HCT116 (cell line): Measurements from ENCODE around the gene RASGRF1. TPM values are rescaled to one million over a fixed set of nuclear protein-coding genes. Genes with fewer than 3 reads are reported as not detected.

Experiments
- ATAC-seq: fragments of 200-7000 bp; cut with Tn5 transposase; 2 replicates; pipeline ENCODE4 v1.9.1; 2020; ENCODE audit warnings: mild to moderate bottlenecking, moderate library complexity
- BruUV-seq: library from RNA; stranded (reverse); fragments of 400-500 nt; replicated peaks from 2 replicates; lab custom pipeline; 2021; lab: Mats Ljungman, UMichigan
- CTCF ChIA-PET: fragments of 300-600 bp; sonication (Branson Sonifier 250); formaldehyde crosslinking; loops from one replicate; lab custom pipeline; 2021; ENCODE audit warnings: antibody characterized with exemption; lab: Charles Lee
- POLR2A ChIA-PET: fragments of 300-600, 350-600 bp; sonication (Branson Sonifier 250); formaldehyde crosslinking; loops from one replicate; lab custom pipeline; 2021; ENCODE audit warnings: antibody characterized with exemption; lab: Charles Lee
- RAD21 ChIA-PET, 2 experiments: fragments of 300-600 bp; sonication (Branson Sonifier 250); formaldehyde crosslinking; loops; one replicate each; lab custom pipeline; 2023; ENCODE audit warnings: low total read pairs in 2 of 2; ENCODE audit not compliant: uncharacterized antibody in 2 of 2, unreplicated experiment in 2 of 2, low non-redundant PET in 1 of 2; lab: Charles Lee
- DNase-seq: peaks from one replicate; pipeline ENCODE4 v3.0.0-alpha.2; 2010; ENCODE audit warnings: low read depth, low spot score
- H2AFZ ChIP-seq: fragments of 200-600 bp; shearing (Covaris generic), sonication (generic); 2 replicates; pipeline ENCODE4 v1.6.1; 2017; ENCODE audit warnings: low read depth, mixed run types, mixed read lengths, antibody characterized with exemption, low read length; ENCODE audit not compliant: poor library complexity, severe bottlenecking
- H3K27ac ChIP-seq: 2 replicates; pipeline ENCODE4 v1.5.1; 2012; ENCODE audit warnings: low read depth, low read length
- H3K27me3 ChIP-seq: fragments of 200-600 bp; sonication (generic); 2 replicates; pipeline ENCODE4 v1.6.1; 2016; ENCODE audit warnings: mixed run types, low read length, mixed read lengths; ENCODE audit not compliant: insufficient read depth
- H3K36me3 ChIP-seq, 2 experiments: fragments of 200-500 bp in 1 of 2; fragments of 200-600 bp in 1 of 2; sonication (Bioruptor generic) in 1 of 2; sonication (generic) in 1 of 2; 2 replicates each; pipeline versions ENCODE4 v1.5.1 to v1.6.1; 2014 to 2016; ENCODE audit warnings: low read length in 2 of 2, inconsistent platforms in 1 of 2, mixed read lengths in 1 of 2, mixed run types in 1 of 2; ENCODE audit not compliant: insufficient read depth in 2 of 2, control insufficient read depth in 1 of 2
- H3K4me1 ChIP-seq, 2 experiments: fragments of 200-600 bp in 1 of 2; sonication (generic) in 1 of 2; 2 replicates each; pipeline versions ENCODE4 v1.5.1 to v1.6.1; 2012 to 2017; ENCODE audit warnings: low read length in 2 of 2, inconsistent platforms in 1 of 2, mild to moderate bottlenecking in 1 of 2, mixed read lengths in 1 of 2, mixed run types in 1 of 2, moderate library complexity in 1 of 2; ENCODE audit not compliant: insufficient read depth in 2 of 2, control insufficient read depth in 1 of 2
- H3K4me2 ChIP-seq: fragments of 200-600 bp; sonication (generic); 2 replicates; pipeline ENCODE4 v1.6.1; 2017; ENCODE audit warnings: mixed run types, low read length, mixed read lengths
- H3K4me3 ChIP-seq, 2 experiments: fragments of 200-600 bp in 1 of 2; sonication (generic) in 1 of 2; replicated peaks in 1 of 2; 2 replicates each; pipeline ENCODE4 v1.5.1; 2011 to 2016; ENCODE audit warnings: low read length in 2 of 2, control low read depth in 1 of 2, low read depth in 1 of 2, mild to moderate bottlenecking in 1 of 2, mixed read lengths in 1 of 2, mixed run types in 1 of 2
- H3K79me2 ChIP-seq: fragments of 200-600 bp; sonication (generic); 2 replicates; pipeline ENCODE4 v1.6.1; 2017; ENCODE audit warnings: mild to moderate bottlenecking, mixed run types, low read length, moderate library complexity, mixed read lengths; ENCODE audit not compliant: insufficient read depth
- H3K9ac ChIP-seq: fragments of 200-600 bp; sonication (generic); 2 replicates; pipeline ENCODE4 v1.6.1; 2016; ENCODE audit warnings: low read length, mixed read lengths
- H3K9me2 ChIP-seq: fragments of 200-600 bp; sonication (generic), shearing (Covaris generic); 2 replicates; pipeline ENCODE4 v1.6.1; 2017; ENCODE audit warnings: mixed run types, mild to moderate bottlenecking, moderate library complexity; ENCODE audit not compliant: insufficient read depth
- H3K9me3 ChIP-seq, 2 experiments: fragments of 200-500 bp in 1 of 2; fragments of 200-600 bp in 1 of 2; sonication (Bioruptor generic) in 1 of 2; sonication (generic) in 1 of 2; 2 replicates each; pipeline ENCODE4 v1.6.1; 2014 to 2017; ENCODE audit warnings: low read length in 2 of 2, mixed read lengths in 2 of 2, inconsistent platforms in 1 of 2, low read depth in 1 of 2, mild to moderate bottlenecking in 1 of 2, mixed run types in 1 of 2, moderate library complexity in 1 of 2; ENCODE audit not compliant: control insufficient read depth in 1 of 2, insufficient read depth in 1 of 2
- H4K20me1 ChIP-seq: fragments of 200-600 bp; sonication (generic), shearing (Covaris generic); 2 replicates; pipeline ENCODE4 v1.6.1; 2017; ENCODE audit warnings: mixed run types, mild to moderate bottlenecking, moderate library complexity; ENCODE audit not compliant: insufficient read depth
- ATF3 ChIP-seq: IDR thresholded peaks from 2 replicates; pipeline ENCODE4 v1.6.1; 2012
- CBX3 ChIP-seq: IDR thresholded peaks from 2 replicates; pipeline ENCODE4 v1.6.1; 2012; ENCODE audit warnings: low read depth
- CEBPB ChIP-seq: IDR thresholded peaks from 2 replicates; pipeline ENCODE4 v1.6.1; 2012; ENCODE audit warnings: low read depth
- CTCF ChIP-seq, 3 experiments: fragments of 200-600 bp in 1 of 3; sonication (generic) in 1 of 3; IDR thresholded peaks in 2 of 3; conservative IDR thresholded peaks in 1 of 3; 2 replicates each; pipeline ENCODE4 v1.5.1; 2012 to 2017; ENCODE audit warnings: low read depth in 2 of 3, low read length in 2 of 3, antibody characterized with exemption in 1 of 3, borderline replicate concordance in 1 of 3, control low read depth in 1 of 3, mild to moderate bottlenecking in 1 of 3, mixed read lengths in 1 of 3, mixed run types in 1 of 3, moderate library complexity in 1 of 3; ENCODE audit not compliant: insufficient read depth in 1 of 3
- ELF1 ChIP-seq: IDR thresholded peaks from 2 replicates; pipeline ENCODE4 v1.6.1; 2012; ENCODE audit warnings: low read depth, borderline replicate concordance
- EZH2 ChIP-seq: fragments of 200-600 bp; sonication (generic); IDR thresholded peaks from 2 replicates; pipeline ENCODE4 v1.6.1; 2017; ENCODE audit warnings: antibody characterized with exemption, mixed run types
- EZH2phosphoT487 ChIP-seq: fragments of 200-600 bp; IDR thresholded peaks from 2 replicates; pipeline ENCODE4 v1.6.1; 2018; ENCODE audit warnings: antibody characterized with exemption, borderline replicate concordance
- FOSL1 ChIP-seq: IDR thresholded peaks from 2 replicates; pipeline ENCODE4 v1.6.1; 2012; ENCODE audit warnings: low read depth
- JUND ChIP-seq: IDR thresholded peaks from 2 replicates; pipeline ENCODE4 v1.6.1; 2012
- MAX ChIP-seq: IDR thresholded peaks from 2 replicates; pipeline ENCODE4 v1.6.1; 2012
- POLR2A ChIP-seq: IDR thresholded peaks from 2 replicates; pipeline ENCODE4 v1.7.0; 2011; ENCODE audit warnings: borderline replicate concordance; ENCODE audit not compliant: insufficient read depth, insufficient read length; ENCODE audit errors: extremely low read depth
- RAD21 ChIP-seq: IDR thresholded peaks from 2 replicates; pipeline ENCODE4 v1.6.1; 2012; ENCODE audit warnings: low read depth, mild to moderate bottlenecking
- REST ChIP-seq: IDR thresholded peaks from 2 replicates; pipeline ENCODE4 v1.6.1; 2012; ENCODE audit warnings: low read depth
- SP1 ChIP-seq: IDR thresholded peaks from 2 replicates; pipeline ENCODE4 v1.6.1; 2012; ENCODE audit warnings: low read depth
- SRF ChIP-seq: IDR thresholded peaks from 2 replicates; pipeline ENCODE4 v1.6.1; 2012; ENCODE audit warnings: low read depth
- YY1 ChIP-seq: IDR thresholded peaks from 2 replicates; pipeline ENCODE4 v1.6.1; 2011; ENCODE audit warnings: low read length, low read depth, moderate library complexity, mild to moderate bottlenecking; ENCODE audit not compliant: insufficient replicate concordance; ENCODE audit errors: extremely low read depth
- ZBTB33 ChIP-seq: IDR thresholded peaks from 2 replicates; pipeline ENCODE4 v1.6.1; 2011; ENCODE audit warnings: mild to moderate bottlenecking, low read length, moderate library complexity; ENCODE audit not compliant: insufficient replicate concordance; ENCODE audit errors: extremely low read depth
- ZFX ChIP-seq: fragments of 450-650 bp; IDR thresholded peaks from 2 replicates; pipeline ENCODE4 v1.6.1; 2017
- ZNF274 ChIP-seq: fragments of 200-500 bp; sonication (Bioruptor generic); IDR thresholded peaks from 2 replicates; pipeline ENCODE4 v1.6.1; 2014; ENCODE audit warnings: mild to moderate bottlenecking, low read depth, low read length, inconsistent platforms
- intact Hi-C: fragments of 100-400 bp; cut with micrococcal nuclease; formaldehyde crosslinking; loops from 2 replicates; pipeline ENCODE4 v1.10.0; 2022
- total RNA-seq: library from RNA; stranded (reverse); gene quantifications from one replicate; pipeline ENCODE4 v1.2.1, GENCODE V29; 2021; ENCODE audit not compliant: unreplicated experiment

The RASGRF1 gene
- total RNA-seq, 1 experiment from 2014 or later, result 2.4 TPM

- no peaks in the 10 kb centered on the region for H3K9me2 ChIP-seq
- BruUV-seq, result no TSS peak
- H4K20me1 ChIP-seq, result no peaks in the 10 kb centered on the region
- DNase-seq (no peak), ATAC-seq (no peak)
- no peaks in the 10 kb centered on the region for H3K36me3 ChIP-seq
- H3K27me3 ChIP-seq, result peaks cover 43% of the 10 kb centered on the region
- intact Hi-C loops, result no loop called here
- H3K27ac ChIP-seq, result no peak overlapping the region
- RAD21 ChIA-PET, result no interaction called here
- H3K4me1 ChIP-seq, result no peaks in the 10 kb centered on the region
- H3K4me2 ChIP-seq, result no peak overlapping the region
- H2AFZ ChIP-seq, result no peak overlapping the region
- TF ChIP-seq MAX, result no peak
- TF ChIP-seq EZH2, result no peak
- no peak for TF ChIP-seq REST
- TF ChIP-seq ZNF274, result no peak
- no peak for TF ChIP-seq ZBTB33
- TF ChIP-seq FOSL1, result no peak
- no peak for TF ChIP-seq SP1
- TF ChIP-seq CBX3, result no peak
- no peak for TF ChIP-seq ATF3
- no peak for TF ChIP-seq JUND
- TF ChIP-seq EZH2phosphoT487, result no peak
- TF ChIP-seq CEBPB, result no peak
- TF ChIP-seq POLR2A, result no peak
- no peak for TF ChIP-seq ELF1
- no peak for TF ChIP-seq ZFX
- TF ChIP-seq CTCF (IDR thresholded peaks at IDR 0.05 in 2 of 3, conservative IDR thresholded peaks at IDR 0.05 in 1 of 3; ENCODE audit: borderline replicate concordance in 1 of 3, insufficient read depth in 1 of 3, low read depth in 2 of 3, low read length in 2 of 3), result no peak
- TF ChIP-seq YY1, result no peak
- TF ChIP-seq RAD21, result no peak
- no peak for TF ChIP-seq SRF
- TF ChIP-seq, all 23 proteins: peak for 0
- CTCF ChIA-PET, result no interaction called here
- Histone ChIP-seq H3K9ac (no peak overlapping the region), H3K79me2 (no peaks in the 10 kb centered on the region), H3K4me3 (no peak overlapping the region), H3K9me3 (no peaks in the 10 kb centered on the region)
- POLR2A ChIA-PET, result interaction anchor here (0.7 kb wide), 1 partner anchor 89 kb away, joined by 5 read pairs; no protein-coding TSS in a partner anchor
These were observed 2.9 kb upstream of the RASGRF1 start for GRCh38 chr15:79093352-79093935.
